ENCODE data around the gene POLR2J.
"Not testable (repeated sequence)": the region's sequence is repeated elsewhere in the genome, so short reads cannot be mapped to it uniquely, and the experiment has no call there.

POLR2J gene

GRCh38 chr7:102464577-102465280, 14.0 kb downstream of the POLR2J start, which contains the start of the genes ALKBH4 and LRWD1:
TSS of gene ALKBH4 (minus strand) at chr7:102464863. CDS start at chr7:102464836, 27 bp downstream.
TSS of gene LRWD1 (plus strand) at chr7:102464984. CDS start at chr7:102465081, 97 bp downstream.
- DNase-seq, result peak; percentile 93

- DNase-seq, result peak; percentile 22
Measured at GRCh38 chr7:102463841-102464576, 14.7 kb downstream of the POLR2J start.

- DNase-seq, result no peak
Measured at GRCh38 chr7:102460467-102460866, 18.3 kb downstream of the POLR2J start.

- no peak for DNase-seq
Measured at GRCh38 chr7:102459221-102459844, 19.4 kb downstream of the POLR2J start.

- DNase-seq, result no peak
Measured at GRCh38 chr7:102457352-102457924, 21.3 kb downstream of the POLR2J start.

DNA sequence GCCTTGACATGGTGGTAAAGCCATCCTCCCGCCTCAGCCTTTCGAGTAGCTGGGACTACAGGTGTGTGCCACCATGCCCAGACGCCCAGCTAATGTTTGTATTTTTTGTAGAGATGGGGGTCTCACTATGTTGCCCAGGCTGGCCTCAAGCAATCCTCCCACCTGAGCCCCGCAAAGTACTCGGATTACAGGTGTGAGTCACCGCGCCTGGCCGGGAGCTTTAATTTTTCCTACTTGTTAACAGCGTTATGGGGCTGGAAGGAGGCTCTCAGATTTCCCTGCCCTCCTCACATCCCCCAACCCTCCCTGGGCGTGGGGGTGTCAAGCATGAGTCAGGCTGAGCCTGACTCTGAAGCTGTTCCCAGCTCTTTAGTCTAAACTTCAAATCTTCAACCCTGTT, 22.4 kb downstream of the POLR2J start:
- DNase-seq, result no peak

- no peak for DNase-seq
Measured at GRCh38 chr7:102455596-102455995, 23.1 kb downstream of the POLR2J start.

GRCh38 chr7:102454932-102455331, 23.8 kb downstream of the POLR2J start:
- not testable (repeated sequence) for DNase-seq

- peak; percentile 66 for DNase-seq
Measured at GRCh38 chr7:102454468-102454867, 24.3 kb downstream of the POLR2J start.

DNA sequence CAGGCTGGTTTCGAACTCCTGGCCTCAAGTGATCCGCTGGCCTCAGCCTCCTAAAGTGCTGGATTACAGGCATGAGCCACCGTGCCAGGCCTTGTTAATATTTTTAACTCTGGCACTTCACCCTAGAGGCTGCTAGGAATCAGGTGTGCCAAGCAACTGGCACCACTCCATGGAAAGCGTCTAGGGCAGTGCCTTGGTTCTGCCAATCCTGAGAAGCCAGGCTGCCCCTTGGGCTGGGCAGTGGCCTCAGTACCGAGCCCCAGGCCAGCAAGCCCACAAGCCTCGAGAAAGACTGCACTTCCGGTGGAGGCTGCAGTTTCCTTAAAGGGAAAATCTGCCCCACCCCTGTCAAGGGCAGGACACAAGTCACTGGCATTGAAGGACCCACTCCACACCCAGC, 25.4 kb downstream of the POLR2J start:
- DNase-seq, result no peak

DNA sequence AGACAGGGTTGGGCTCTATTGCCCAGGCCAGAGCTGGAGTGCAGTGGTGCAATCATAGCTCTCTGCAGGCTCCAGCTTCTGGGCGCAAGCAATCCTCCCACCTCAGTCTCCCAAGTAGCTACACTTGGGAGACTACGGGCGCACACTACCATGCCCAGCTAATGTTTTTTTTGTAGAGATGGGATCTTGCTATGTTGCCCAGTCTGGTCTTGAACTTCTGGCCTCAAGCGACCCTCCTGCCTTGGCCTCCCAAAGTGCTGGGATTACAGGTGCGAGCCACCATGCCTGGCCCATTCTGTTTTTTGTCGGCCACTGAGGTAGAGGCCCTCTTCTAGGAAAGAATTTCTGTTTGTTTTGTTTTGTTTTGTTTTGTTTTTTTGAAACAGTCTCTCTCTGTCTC, 26.3 kb downstream of the POLR2J start:
- DNase-seq, result no peak

GRCh38 chr7:102451371-102452054, 27.2 kb downstream of the POLR2J start:
- peak; percentile 96 for DNase-seq

GRCh38 chr7:102450242-102450641, 28.5 kb downstream of the POLR2J start:
- DNase-seq, result no peak

GRCh38 chr7:102449136-102449535, 29.6 kb downstream of the POLR2J start:
- DNase-seq, result no peak

- DNase-seq, result no peak
Measured at GRCh38 chr7:102447311-102447710, 31.4 kb downstream of the POLR2J start.

DNA sequence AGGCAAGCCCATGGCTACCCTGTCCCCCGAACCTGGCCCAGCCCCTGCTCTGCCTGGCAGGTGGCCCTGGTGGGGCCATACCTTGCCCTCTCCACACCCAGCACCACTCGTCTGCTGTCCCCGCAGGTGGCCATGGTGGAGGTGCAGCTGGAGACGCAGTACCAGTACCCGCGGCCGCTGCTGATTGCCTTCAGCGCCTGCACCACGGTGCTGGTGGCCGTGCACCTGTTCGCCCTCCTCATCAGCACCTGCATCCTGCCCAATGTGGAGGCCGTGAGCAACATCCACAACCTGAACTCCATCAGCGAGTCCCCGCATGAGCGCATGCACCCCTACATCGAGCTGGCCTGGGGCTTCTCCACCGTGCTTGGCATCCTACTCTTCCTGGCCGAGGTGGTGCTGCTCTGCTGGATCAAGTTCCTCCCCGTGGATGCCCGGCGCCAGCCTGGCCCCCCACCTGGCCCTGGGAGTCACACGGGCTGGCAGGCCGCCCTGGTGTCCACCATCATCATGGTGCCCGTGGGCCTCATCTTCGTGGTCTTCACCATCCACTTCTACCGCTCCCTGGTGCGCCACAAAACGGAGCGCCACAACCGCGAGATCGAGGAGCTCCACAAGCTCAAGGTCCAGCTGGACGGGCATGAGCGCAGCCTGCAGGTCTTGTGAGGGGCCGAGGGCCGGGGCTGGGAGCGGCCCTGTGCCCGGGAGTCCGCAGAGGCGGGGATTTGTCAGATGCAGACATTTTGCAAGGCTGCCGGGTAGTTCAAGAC, 32.1 kb downstream of the POLR2J start:
- no peak for DNase-seq

- DNase-seq, result no peak
Measured at GRCh38 chr7:102445674-102446071, 33.0 kb downstream of the POLR2J start.

DNA sequence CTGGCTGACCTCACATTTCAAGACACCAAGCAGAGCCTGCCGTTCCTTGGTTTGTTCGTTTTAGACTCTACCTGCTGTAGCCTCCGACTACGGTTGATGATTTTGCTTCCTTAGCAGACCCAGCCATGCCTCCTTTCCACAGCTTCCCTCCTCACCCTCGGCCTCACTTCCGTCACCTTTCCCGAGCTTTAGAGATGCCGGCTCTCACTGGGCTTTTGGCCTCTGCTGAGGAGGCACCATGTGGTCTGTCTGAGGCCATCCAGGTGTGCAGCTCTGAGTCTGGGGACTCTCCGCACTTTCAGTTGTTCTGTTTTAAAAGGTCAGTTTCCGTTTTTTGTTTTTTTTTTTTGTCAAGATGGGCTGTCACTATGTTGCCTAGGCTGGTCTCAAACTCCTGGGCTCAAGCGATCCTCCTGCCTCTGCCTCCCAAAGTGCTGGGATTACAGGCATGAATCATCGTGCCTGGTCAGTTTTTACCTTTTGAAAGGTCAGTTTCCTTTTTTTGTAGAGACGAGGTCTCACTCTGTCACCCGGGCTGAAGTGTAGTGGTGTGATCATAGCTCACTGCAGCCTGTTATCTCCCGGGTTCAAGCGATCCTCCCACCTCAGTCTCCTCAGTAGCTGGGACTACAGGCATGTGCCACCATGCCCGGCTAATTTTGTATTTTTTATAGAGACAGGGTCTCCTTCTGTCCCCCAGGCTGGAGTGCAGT, 33.6 kb downstream of the POLR2J start:
- no peak for DNase-seq

DNA sequence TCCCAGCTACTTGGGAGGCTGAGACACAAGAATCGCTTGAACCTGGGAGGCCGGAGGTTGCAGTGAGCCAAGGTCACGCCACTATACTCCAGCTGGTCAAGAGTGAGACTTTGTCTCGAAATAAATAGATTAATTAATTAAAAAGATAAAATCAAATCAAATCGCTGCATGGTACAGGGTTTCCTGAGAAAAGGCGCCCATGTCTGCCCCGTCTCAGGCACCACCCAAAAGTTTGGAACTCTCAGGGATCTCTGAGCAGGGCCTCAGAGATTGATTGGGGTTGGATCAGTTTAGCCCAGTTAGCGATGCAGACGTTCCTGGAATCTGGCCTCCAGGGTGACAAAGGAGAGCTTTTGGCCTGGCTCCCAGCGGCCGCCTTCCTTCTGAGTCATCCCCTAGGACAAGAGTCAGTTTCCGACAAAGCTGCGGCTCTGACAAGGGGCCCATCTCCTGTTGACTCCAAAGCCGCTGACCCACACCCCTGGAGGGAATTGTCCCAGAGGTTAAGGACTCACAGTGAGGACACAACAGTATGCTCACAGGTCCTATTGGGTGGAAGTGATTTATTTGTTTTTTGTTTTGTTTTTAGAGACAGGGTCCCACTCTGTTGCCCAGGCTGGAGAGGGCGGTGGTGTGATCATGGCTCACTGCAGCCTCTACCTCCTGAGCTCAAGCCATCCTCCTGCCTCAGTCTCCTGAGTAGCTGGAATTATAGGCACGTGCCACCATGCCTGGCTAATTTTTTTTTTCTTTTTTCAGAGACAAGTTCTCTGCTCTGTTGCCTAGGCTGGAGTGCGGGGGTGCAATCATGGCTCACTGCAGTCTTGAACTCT, 38.5 kb downstream of the POLR2J start:
- DNase-seq, result no peak

- DNase-seq, result no peak
Measured at GRCh38 chr7:102436118-102436517, 42.6 kb downstream of the POLR2J start.

Data from NCI-H146 (cell line).